ENCODE measurements around the gene EBF4. TPM values are rescaled to one million over a fixed set of nuclear protein-coding genes. Genes with fewer than 3 reads are reported as not detected.
"Not testable (repeated sequence)": the region's sequence is repeated elsewhere in the genome, so short reads cannot be mapped to it uniquely, and the experiment has no call there.

The EBF4 gene
- total RNA-seq, 1 experiment from 2014 or later = 2.0 TPM

DNA sequence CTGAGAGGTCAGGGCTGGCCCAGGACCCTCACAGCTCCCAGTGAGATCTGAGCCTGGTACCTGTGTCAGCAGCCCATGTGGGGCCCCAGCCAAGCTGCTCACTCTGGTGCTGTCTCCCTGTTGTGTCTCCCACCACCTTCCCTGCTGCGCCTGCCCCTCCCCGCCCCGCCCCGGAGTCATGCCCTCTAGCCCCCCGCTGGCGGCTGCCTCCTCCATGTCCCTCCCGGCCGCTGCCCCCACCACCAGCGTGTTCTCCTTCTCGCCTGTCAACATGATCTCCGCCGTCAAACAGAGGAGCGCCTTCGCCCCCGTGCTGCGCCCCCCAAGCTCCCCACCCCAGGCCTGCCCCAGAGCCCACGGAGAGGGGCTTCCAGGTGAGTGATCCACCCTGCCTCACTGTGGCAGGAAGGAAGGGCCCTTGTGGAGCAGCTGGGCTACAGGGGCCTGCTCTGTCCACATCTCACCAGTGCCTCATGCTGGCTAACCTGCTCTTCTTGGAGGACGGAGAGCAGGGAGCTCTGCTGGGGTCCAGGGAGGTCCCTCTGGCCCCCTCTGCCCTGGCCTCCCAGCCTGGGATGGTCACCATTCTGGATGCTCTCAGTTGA is 63.0 kb downstream of the EBF4 start:
- DNase-seq (ENCODE audit: extremely low read depth, low read depth) = no peak

DNA sequence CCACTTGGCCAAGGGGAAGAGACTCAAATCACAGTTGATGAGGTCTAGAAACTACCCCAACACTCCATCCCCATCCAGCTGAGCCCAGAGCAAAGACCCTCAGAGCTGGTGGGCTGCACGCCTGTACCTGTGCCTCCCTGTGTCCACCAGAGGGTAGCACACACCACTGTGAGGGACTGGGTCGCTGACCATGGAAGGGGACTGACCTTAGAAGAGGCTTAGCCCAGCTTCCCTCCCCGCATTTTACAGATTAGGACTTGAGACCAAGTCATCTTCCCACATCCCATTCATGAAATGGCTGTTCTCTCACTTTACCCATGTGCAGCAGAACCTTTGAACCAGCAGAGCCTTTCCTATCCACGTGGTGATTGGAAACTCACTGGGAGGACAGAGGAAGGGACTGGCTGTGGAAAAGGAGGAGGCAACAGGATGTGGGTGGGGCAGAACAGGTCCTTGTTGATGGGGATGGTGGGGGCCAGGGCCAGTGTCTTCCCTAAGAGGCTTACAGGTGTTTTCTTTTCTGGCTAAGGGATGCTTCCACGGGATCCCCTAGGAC is 63.6 kb downstream of the EBF4 start:
- DNase-seq (ENCODE audit: extremely low read depth, low read depth) = no peak

DNA sequence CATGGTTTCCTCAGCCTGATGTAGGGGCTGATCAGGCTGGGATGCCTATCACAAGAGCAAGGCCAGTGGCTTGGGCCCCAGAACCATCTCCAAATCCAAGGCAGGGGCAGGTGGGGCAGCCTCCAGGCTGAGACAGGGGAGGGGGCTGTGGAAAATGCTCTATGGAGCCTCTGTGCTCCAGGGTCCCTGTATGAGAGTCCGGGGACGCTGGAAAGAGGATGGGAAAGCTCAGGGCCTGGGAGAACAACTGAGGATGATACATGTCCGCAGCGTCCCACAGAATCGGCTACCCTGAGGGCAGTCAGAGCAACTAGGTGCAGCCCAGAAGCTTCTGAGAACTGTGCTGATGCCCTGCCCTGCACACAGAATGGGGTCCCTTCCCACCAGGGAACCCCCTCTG is 64.4 kb downstream of the EBF4 start:
- DNase-seq (ENCODE audit: extremely low read depth, low read depth) = no peak

DNA sequence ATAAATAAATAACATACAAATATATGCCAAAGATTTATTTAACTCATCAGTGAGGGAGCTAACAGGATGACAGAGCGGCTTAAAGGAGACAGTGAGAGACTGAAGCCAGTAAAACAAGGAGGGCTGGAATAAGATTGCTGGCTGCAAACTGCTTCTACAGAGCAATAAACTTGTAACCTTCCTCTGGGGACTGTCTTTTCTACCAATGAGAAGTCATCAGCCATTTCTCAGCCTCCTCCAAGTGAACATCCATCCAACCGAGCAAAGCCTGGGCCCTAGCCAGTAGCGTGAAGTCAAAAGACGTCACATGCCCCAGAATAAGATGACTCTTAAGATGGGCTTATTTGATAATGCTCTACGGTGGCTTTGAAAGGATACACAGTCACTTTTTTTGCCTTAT is 65.4 kb downstream of the EBF4 start:
- DNase-seq (ENCODE audit: extremely low read depth, low read depth) = no peak

DNA sequence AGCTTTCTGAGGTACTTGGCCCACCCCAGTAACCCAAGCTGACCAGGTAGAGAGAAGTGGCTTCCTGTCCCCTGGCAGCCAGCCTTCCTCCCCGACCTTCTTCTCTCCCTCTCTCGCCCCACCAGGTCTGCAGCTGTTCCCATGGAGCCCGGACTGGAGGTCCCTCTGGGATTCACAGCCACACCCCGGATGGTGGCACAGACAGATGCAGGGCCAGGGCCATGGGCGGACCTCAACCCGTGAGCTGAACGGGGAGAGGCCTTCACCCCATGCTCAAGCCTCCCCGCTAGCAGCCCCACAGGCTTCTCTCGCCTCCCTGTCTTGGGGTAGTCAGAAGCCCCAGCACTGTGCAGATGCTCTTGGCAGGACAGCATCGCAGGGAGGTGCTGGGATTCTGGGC is 66.6 kb downstream of the EBF4 start:
- DNase-seq (ENCODE audit: extremely low read depth, low read depth) = no peak

DNA sequence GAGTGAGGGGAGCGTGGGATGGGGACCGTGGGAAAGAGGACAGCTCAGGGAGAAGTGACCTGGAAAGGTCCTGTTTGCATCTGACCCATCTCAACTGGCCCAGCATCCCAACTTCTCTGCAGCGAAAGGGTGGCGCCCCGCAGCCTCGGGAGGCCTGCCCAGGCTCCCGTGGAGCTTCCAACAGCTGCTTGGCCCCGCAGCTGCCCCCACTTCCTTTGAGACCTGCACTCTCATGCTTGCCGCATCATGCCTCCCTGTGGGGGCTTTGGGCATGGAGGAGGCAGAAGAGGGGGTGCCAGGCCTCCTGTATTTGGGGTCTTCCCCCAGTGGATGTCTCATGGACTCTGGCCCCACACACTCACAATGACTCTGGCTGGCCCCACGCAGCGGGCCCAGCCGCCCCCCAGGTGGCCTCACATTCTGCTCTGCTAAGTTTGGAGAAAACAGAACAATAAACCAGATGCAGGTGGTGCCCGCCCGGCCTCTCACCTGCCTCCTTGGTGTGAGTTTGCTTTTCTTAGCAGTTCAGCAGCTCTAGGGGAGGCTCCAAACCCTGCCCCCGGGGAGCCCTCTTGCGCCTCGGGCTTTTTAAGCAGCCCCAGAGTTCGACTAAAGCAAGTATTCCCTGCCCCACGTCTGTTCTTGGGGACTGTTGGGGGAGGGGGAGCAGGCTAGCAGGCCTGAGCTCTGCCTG is 67.2 kb downstream of the EBF4 start:
- no peak for DNase-seq (ENCODE audit: extremely low read depth, low read depth)

DNA sequence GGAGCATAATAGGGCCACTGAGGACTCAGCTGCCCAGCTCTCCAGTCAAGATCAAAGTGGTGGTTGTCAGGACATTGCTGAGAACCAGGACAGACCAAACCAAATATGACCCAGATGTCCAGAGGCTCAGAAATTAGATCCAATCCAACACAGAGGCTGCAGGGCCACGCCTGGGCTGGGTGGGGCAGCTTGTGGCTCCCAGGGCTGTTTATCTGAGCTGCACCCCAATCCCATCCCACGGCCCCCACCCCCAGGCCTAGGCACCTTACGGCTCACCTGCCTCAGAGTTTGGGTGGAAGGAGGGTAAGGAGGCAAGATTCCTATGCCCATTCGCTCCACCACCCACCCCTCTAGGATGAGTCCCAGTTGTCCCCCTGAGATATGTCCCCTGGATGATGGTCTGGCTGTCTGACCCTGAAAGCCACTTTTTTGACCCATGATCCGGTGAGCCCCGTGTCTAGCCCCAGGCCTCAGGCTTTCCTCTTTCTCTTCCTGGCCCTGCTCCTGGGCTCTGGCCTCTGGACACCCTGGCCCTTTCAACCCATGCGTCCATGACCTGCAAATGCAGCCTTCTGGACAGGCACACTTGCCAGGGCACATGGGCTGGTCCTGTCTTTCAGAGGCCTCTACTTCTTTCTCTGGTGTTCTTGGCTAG is 67.8 kb downstream of the EBF4 start:
- DNase-seq (ENCODE audit: extremely low read depth, low read depth) = no peak

- DNase-seq (ENCODE audit: extremely low read depth, low read depth) = no peak
Measured at GRCh38 chr20:2760952-2761305, 68.3 kb downstream of the EBF4 start.

DNA sequence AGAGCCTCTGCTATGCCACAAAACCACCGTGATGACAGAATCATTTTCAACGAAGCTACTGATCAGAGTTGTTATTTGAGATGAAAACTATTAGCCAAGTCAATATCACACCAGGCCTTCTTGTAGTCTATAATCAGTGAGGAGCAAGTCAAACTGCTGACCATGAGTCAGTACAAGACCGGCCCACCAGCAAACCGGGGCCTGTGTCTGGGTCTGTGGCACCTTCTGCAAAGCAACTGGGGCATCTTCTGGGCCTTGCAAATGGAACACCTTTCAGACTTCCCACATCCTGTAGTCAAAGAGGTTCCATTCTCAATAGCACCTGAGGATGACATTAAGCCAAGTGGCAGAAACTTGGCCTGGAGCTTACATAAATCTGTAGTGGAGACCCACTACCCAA is 69.3 kb downstream of the EBF4 start:
- no peak for DNase-seq (ENCODE audit: extremely low read depth, low read depth)

DNA sequence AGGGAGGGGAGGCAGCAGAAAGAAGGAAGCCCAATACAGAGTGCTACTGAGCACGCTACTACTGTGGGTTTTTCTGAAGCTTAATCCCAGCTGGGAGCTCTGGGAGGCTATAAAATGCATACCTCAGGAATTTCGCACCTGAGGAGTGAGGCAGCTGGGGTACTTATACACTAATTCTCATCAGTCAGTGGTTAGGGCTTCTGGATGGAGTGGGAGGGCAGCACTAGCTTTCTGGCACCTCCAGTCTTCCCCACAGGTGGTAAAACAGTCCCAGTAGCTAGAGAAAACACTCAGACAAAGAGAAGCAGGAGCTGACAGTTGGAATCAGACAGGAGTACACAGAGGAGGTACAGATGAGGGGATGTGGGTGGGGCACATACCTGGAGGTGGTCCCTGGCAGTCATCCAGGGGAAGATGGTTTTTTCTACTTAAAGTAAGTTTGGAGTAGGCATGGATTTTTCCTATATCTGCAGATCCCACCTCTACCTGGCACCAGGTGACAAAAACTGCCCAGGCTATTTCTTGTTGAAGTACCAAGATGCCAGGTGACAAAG is 70.1 kb downstream of the EBF4 start:
- DNase-seq (ENCODE audit: extremely low read depth, low read depth) = no peak

GRCh38 chr20:2763186-2763585 is 70.6 kb downstream of the EBF4 start:
- no peak for DNase-seq (ENCODE audit: extremely low read depth, low read depth)

DNA sequence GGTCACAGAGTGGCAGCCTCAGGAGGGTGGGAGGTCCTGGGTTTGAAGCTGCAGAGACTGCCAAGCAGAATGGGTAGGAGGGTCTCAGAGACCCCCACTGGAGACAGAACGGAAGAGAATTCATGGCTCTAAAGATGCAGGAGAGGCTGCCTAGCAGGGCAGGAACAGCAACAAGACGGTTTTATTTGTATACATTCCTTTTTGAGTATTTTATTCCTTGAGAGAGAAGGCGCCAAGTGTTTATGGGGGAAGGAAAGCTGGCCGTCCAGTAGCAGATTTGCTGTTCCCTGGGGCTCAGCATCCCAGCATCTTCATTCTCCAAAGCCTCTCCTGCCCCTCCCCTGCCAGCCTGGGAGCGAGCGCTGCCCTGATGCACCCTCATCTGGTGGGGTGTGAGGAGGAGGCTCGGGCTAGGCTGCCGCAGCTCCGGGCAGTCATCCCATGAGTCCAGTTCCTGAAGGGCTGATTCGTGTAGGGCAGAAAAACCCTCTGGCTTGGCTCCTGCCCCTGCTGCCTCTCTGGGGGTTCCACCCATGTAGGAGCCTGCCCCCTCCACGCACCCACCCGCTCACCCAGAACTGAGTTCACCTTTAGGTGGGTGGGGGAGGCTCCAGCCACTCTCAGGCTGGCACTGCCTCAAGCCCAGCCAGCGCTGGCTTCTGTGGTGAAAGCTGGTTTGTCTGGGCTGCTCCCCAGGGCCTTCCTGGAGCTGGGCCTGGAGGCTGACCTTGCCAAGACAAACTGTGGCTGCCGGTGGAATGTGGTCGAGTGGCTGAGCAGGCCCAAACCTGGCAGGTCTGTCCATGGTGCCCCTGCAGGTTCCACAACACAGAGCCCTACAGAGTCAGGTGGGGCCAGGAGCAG is 75.4 kb downstream of the EBF4 start:
- DNase-seq (ENCODE audit: extremely low read depth, low read depth) = no peak

DNA sequence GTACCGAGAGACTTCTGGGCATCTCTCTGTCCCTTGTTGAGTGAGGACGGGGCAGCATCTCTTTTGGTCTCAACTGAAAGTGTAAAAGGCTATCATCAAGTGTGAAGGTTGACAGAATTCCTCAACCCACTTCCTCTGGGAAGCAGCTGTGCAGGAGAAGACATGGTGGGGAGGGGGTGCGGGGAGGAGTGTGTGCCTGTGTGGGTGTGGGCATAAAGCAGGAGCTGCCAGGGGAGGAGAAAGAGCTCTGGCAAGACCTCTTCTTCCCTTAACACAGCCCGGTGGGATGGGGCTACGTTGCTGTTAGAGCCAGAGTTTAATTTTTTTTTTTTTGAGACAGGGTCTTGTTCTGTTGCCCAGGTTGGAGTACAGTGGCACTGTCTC is 76.0 kb downstream of the EBF4 start:
- no peak for DNase-seq (ENCODE audit: extremely low read depth, low read depth)

DNA sequence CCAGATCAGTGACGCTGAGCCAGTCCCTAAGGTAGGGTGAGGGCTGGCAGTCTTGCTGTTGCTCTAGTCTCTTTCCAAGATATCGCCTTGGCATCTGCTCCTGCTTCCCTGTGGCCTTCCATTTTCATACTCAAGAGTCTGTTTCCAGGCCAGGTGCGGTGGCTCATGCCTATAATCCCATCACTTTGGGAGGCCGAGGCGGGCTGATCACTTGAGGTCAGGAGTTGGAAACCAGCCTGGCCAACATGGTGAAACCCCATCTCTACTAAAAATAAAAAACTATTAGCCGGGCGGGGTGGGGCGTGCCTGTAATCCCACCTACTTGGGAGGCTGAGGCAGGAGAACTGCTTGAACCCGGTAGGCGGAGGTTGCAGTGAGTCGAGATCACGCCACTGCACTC is 77.5 kb downstream of the EBF4 start:
- DNase-seq (ENCODE audit: extremely low read depth, low read depth) = not testable (repeated sequence)

- DNase-seq (ENCODE audit: extremely low read depth, low read depth) = no peak
Measured at GRCh38 chr20:2771631-2772080, 79.1 kb downstream of the EBF4 start.

DNA sequence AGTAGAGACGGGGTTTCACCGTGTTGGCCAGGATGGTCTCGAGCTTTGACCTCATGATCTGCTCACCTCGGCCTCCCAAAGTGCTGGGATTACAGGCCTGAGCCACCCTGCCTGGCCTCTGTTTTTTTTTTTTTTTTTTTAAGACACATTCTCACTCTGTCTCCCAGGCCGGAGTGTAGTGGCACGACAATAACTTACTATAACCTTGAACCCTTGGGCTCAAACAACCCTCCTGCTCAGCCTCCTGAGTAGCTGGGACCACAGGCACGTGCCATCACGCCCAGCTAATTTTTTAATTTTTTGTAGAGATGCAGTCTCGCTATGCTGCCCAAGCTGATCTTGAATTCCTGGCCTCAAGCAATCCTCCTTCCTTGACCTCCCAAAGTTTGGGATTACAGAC is 81.2 kb downstream of the EBF4 start:
- DNase-seq (ENCODE audit: extremely low read depth, low read depth) = no peak

DNA sequence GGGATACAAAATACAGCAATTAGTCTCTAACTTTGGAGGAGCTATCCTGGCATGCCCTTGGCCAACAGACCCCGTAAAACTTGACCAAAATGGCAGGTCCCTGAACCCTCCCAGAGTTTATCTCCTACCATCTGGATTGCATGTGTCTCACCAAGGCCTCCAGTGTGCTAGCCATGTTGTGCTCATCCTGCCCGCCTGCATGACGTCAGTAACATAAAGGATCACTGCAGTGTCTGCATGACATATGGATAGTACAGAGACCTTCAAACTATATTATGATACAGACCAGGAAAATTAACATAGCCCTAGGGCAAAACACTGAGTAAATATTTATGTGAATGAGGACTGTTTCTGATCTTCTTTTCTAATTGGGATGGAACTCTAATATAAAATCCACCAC is 82.6 kb downstream of the EBF4 start:
- no peak for DNase-seq (ENCODE audit: extremely low read depth, low read depth)

DNA sequence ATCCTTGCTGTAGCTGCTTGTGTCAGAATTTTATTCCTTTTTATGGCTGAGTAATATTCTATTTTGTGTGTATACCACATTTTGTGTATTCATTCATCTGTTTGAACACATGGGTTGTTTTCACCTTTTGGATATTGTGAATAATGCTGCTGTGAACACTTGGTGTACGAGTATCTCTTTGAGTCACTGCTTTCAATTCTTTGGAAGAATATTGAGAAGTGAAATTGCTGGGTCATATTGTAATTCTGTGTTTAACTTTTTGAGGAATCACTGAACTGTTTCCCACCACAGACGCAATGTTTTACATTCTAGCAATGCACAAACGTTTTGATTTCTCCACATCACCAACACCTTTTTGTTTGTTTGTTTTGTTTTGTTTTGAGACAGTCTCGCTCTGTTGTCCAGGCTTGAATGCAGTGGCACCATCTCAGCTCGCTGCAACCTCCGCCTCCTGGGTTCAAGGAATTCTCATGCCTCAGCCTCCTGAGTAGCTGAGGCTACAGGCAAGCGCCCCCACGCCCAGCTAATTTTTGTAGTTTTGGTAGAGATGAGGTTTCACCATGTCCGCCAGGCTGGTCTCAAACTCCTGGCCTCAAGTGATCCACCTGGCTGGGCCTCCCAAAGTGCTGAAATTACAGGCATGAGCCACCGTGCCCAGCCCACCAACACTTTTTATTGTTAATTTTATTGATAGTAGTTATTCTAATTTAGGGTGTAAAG is 86.2 kb downstream of the EBF4 start:
- no peak for DNase-seq (ENCODE audit: extremely low read depth, low read depth)

- DNase-seq (ENCODE audit: extremely low read depth, low read depth) = no peak
Measured at GRCh38 chr20:2780948-2781347, 88.4 kb downstream of the EBF4 start.

- no peak for DNase-seq (ENCODE audit: extremely low read depth, low read depth)
Measured at GRCh38 chr20:2783908-2784566, 91.5 kb downstream of the EBF4 start.

Measured in NCI-H460 (cell line).